ENCODE results near the gene MERTK. TPM values are rescaled to one million over a fixed set of nuclear protein-coding genes. Genes with fewer than 3 reads are reported as not detected.
A peak's percentile ranks its signal among the peaks of the same experiment; 100 is the strongest.
"Not testable (repeated sequence)": the region's sequence is repeated elsewhere in the genome, so short reads cannot be mapped to it uniquely, and the experiment has no call there.

The MERTK gene
- total RNA-seq, 1 experiment from 2014 or later = not detected

GRCh38 chr2:111945444-111946293, 47.3 kb downstream of the MERTK start:
- DNase-seq (ENCODE audit: low read depth) = no peak

GRCh38 chr2:111946294-111947114, 48.1 kb downstream of the MERTK start:
- DNase-seq (ENCODE audit: low read depth) = peak; percentile 52

GRCh38 chr2:111947219-111947618, 48.8 kb downstream of the MERTK start:
- DNase-seq (ENCODE audit: low read depth) = no peak

- no peak for DNase-seq (ENCODE audit: low read depth)
These were observed 50.4 kb downstream of the MERTK start for GRCh38 chr2:111948832-111949231.

- no peak for DNase-seq (ENCODE audit: low read depth)
These were observed 51.8 kb downstream of the MERTK start for GRCh38 chr2:111950236-111950635.

GRCh38 chr2:111951486-111951885, 53.1 kb downstream of the MERTK start:
- DNase-seq (ENCODE audit: low read depth) = no peak

- no peak for DNase-seq (ENCODE audit: low read depth)
These were observed 54.6 kb downstream of the MERTK start for GRCh38 chr2:111952871-111953452.

- DNase-seq (ENCODE audit: low read depth) = no peak
These were observed 56.4 kb downstream of the MERTK start for GRCh38 chr2:111954602-111955332.

- no peak for DNase-seq (ENCODE audit: low read depth)
These were observed 59.5 kb downstream of the MERTK start for GRCh38 chr2:111957872-111958354.

- no peak for DNase-seq (ENCODE audit: low read depth)
These were observed 60.5 kb downstream of the MERTK start for GRCh38 chr2:111958901-111959300.

- DNase-seq (ENCODE audit: low read depth) = no peak
These were observed 63.3 kb downstream of the MERTK start for GRCh38 chr2:111961663-111962062.

- DNase-seq (ENCODE audit: low read depth) = not testable (repeated sequence)
These were observed 64.7 kb downstream of the MERTK start for GRCh38 chr2:111963086-111963485.

- not testable (repeated sequence) for DNase-seq (ENCODE audit: low read depth)
These were observed 65.1 kb downstream of the MERTK start for GRCh38 chr2:111963508-111963907.

- no peak for DNase-seq (ENCODE audit: low read depth)
These were observed 66.7 kb downstream of the MERTK start for GRCh38 chr2:111965062-111965461.

- no peak for DNase-seq (ENCODE audit: low read depth)
These were observed 67.8 kb downstream of the MERTK start for GRCh38 chr2:111966241-111966640.

- no peak for DNase-seq (ENCODE audit: low read depth)
These were observed 68.6 kb downstream of the MERTK start for GRCh38 chr2:111967018-111967417.

- no peak for DNase-seq (ENCODE audit: low read depth)
These were observed 72.0 kb downstream of the MERTK start for GRCh38 chr2:111970453-111970852.

GRCh38 chr2:111972955-111973565, 74.7 kb downstream of the MERTK start:
- DNase-seq (ENCODE audit: low read depth) = peak; percentile 33

GRCh38 chr2:111973701-111974100, 75.3 kb downstream of the MERTK start:
- DNase-seq (ENCODE audit: low read depth) = no peak

- DNase-seq (ENCODE audit: low read depth) = peak; percentile 97
These were observed 76.7 kb downstream of the MERTK start for GRCh38 chr2:111975053-111975552.

GRCh38 chr2:111975819-111976218, 77.4 kb downstream of the MERTK start:
- DNase-seq (ENCODE audit: low read depth) = no peak

Data from RPMI7951 (cell line).